ENCODE results near the gene FGGY.

FGGY gene

GRCh38 chr1:59798600-59798999, 501.7 kb downstream of the FGGY start:
- TF ChIP-seq CTCF (IDR thresholded peaks at IDR 0.05; ENCODE audit: low read depth, low read length, missing control alignments), result no peak
- no peak overlapping the region for H3K4me3 ChIP-seq (ENCODE audit: low read depth, low read length)
- no peak for DNase-seq (ENCODE audit: low read depth)
- in situ Hi-C loops (cut with HindIII; ENCODE audit: low sequenced_read_pairs), result no loop called here

GRCh38 chr1:59803458-59804038, 506.7 kb downstream of the FGGY start:
- no peak for DNase-seq (ENCODE audit: low read depth)
- in situ Hi-C loops (cut with HindIII; ENCODE audit: low sequenced_read_pairs), result no loop called here
- no peak overlapping the region for H3K4me3 ChIP-seq (ENCODE audit: low read depth, low read length)
- no peak for TF ChIP-seq CTCF (IDR thresholded peaks at IDR 0.05; ENCODE audit: low read depth, low read length, missing control alignments)

GRCh38 chr1:59804301-59804700, 507.4 kb downstream of the FGGY start:
- TF ChIP-seq CTCF (IDR thresholded peaks at IDR 0.05; ENCODE audit: low read depth, low read length, missing control alignments), result no peak
- in situ Hi-C loops (cut with HindIII; ENCODE audit: low sequenced_read_pairs), result no loop called here

GRCh38 chr1:59805554-59805953, 508.7 kb downstream of the FGGY start:
- in situ Hi-C loops (cut with HindIII; ENCODE audit: low sequenced_read_pairs), result no loop called here
- TF ChIP-seq CTCF (IDR thresholded peaks at IDR 0.05; ENCODE audit: low read depth, low read length, missing control alignments), result no peak
- DNase-seq (ENCODE audit: low read depth), result no peak
- no peak overlapping the region for H3K4me3 ChIP-seq (ENCODE audit: low read depth, low read length)

More at GRCh38 chr1:59804301-59804700, 507.4 kb downstream of the FGGY start:
- no peak overlapping the region for H3K4me3 ChIP-seq (ENCODE audit: low read depth, low read length)
- DNase-seq (ENCODE audit: low read depth), result no peak
